DMS53 (cell line): ENCODE results near the gene IDUA.
"Not testable (repeated sequence)": the region's sequence is repeated elsewhere in the genome, so short reads cannot be mapped to it uniquely, and the experiment has no call there.

Experiments
- DNase-seq: peaks from one replicate; lab custom pipeline; 2025; lab: John Stamatoyannopoulos, UW

The IDUA gene

GRCh38 chr4:967113-968104 is 19.4 kb upstream of the IDUA start:
- DNase-seq, result no peak

- peak; percentile 46 for DNase-seq
Observed at GRCh38 chr4:968221-968620, 18.6 kb upstream of the IDUA start.

GRCh38 chr4:968621-969394 is 18.0 kb upstream of the IDUA start:
- DNase-seq, result no peak

- no peak for DNase-seq
Observed at GRCh38 chr4:970046-970745, 16.6 kb upstream of the IDUA start.

GRCh38 chr4:970854-971520 is 15.9 kb upstream of the IDUA start:
- DNase-seq, result no peak

GRCh38 chr4:971666-972500 is 15.0 kb upstream of the IDUA start:
- DNase-seq, result no peak

- peak; percentile 77 for DNase-seq
Observed at GRCh38 chr4:972651-973424, 14.0 kb upstream of the IDUA start.

GRCh38 chr4:973431-974397 is 13.1 kb upstream of the IDUA start, which contains the start of gene DGKQ:
TSS of gene DGKQ (minus strand) at chr4:973569. CDS start at chr4:973482, 87 bp downstream.
- DNase-seq, result peak; percentile 92

GRCh38 chr4:974668-975067 is 12.2 kb upstream of the IDUA start:
- DNase-seq, result no peak

GRCh38 chr4:976016-976415 is 10.8 kb upstream of the IDUA start:
- not testable (repeated sequence) for DNase-seq

- no peak for DNase-seq
Observed at GRCh38 chr4:978957-979701, 7.7 kb upstream of the IDUA start.

GRCh38 chr4:982291-982690 is 4.6 kb upstream of the IDUA start:
- no peak for DNase-seq

- no peak for DNase-seq
Observed at GRCh38 chr4:982814-983213, 4.0 kb upstream of the IDUA start.

GRCh38 chr4:984336-985054 is 2.3 kb upstream of the IDUA start:
- DNase-seq, result no peak

GRCh38 chr4:985123-985830 is 1.6 kb upstream of the IDUA start:
- DNase-seq, result peak; percentile 85

- DNase-seq, result no peak
Observed at GRCh38 chr4:986428-986878, 391 bp upstream of the IDUA start.
